Epithelial cell of esophagus (primary cell): ENCODE data around the gene VILL.

ENCODE experiments used
- DNase-seq: peaks from one replicate; pipeline ENCODE4 v3.0.0; 2010; ENCODE audit warnings: low read depth
- H3K4me3 ChIP-seq: 2 replicates; pipeline ENCODE4 v1.5.1; 2011; ENCODE audit warnings: mild to moderate bottlenecking, low read length, control low read depth
- CTCF ChIP-seq: IDR thresholded peaks from 2 replicates; pipeline ENCODE4 v1.5.1; 2011; ENCODE audit warnings: low read depth, mild to moderate bottlenecking, low read length, control low read depth, inconsistent platforms; ENCODE audit not compliant: insufficient read depth; ENCODE audit errors: missing control alignments

Gene VILL

GRCh38 chr3:38038447-38038911, 47.9 kb downstream of the VILL start:
- DNase-seq, result no peak
- no peak for TF ChIP-seq CTCF
- no peak overlapping the region for H3K4me3 ChIP-seq

- peak; percentile 73 for DNase-seq
- peak within 1 kb of the TSS; percentile 20 for H3K4me3 ChIP-seq
- TF ChIP-seq CTCF, result no peak
Observed at GRCh38 chr3:38039101-38039898, 48.7 kb downstream of the VILL start, which contains the start of gene DLEC1. TSS of gene DLEC1 (plus strand) at chr3:38039208. CDS start at chr3:38039226, 18 bp downstream.

- no peak overlapping the region for H3K4me3 ChIP-seq
- peak; percentile 57 for DNase-seq
- TF ChIP-seq CTCF, result peak; percentile 34
Observed at GRCh38 chr3:38039899-38040261, 49.3 kb downstream of the VILL start.

- no peak overlapping the region for H3K4me3 ChIP-seq
- no peak for DNase-seq
- no peak for TF ChIP-seq CTCF
Observed at GRCh38 chr3:38040401-38040800, 49.8 kb downstream of the VILL start.

- no peak for TF ChIP-seq CTCF
- H3K4me3 ChIP-seq, result no peak overlapping the region
- DNase-seq, result no peak
Observed at GRCh38 chr3:38043486-38043885, 52.9 kb downstream of the VILL start.

- H3K4me3 ChIP-seq, result no peak overlapping the region
- TF ChIP-seq CTCF, result no peak
- no peak for DNase-seq
Observed at GRCh38 chr3:38046027-38046426, 55.4 kb downstream of the VILL start.

- TF ChIP-seq CTCF, result no peak
- DNase-seq, result no peak
- no peak overlapping the region for H3K4me3 ChIP-seq
Observed at GRCh38 chr3:38046821-38047220, 56.2 kb downstream of the VILL start.
